GM19035 (cell line): Measurements from ENCODE around the gene PLTP.

ENCODE experiments used
- ATAC-seq: cut with Tn5 transposase; IDR thresholded peaks from one replicate; pipeline ENCODE4 v1.9.1; 2021; ENCODE audit not compliant: unreplicated experiment

Gene PLTP

GRCh38 chr20:45921337-45922189 is 9.6 kb upstream of the PLTP start:
- ATAC-seq, result no peak

DNA sequence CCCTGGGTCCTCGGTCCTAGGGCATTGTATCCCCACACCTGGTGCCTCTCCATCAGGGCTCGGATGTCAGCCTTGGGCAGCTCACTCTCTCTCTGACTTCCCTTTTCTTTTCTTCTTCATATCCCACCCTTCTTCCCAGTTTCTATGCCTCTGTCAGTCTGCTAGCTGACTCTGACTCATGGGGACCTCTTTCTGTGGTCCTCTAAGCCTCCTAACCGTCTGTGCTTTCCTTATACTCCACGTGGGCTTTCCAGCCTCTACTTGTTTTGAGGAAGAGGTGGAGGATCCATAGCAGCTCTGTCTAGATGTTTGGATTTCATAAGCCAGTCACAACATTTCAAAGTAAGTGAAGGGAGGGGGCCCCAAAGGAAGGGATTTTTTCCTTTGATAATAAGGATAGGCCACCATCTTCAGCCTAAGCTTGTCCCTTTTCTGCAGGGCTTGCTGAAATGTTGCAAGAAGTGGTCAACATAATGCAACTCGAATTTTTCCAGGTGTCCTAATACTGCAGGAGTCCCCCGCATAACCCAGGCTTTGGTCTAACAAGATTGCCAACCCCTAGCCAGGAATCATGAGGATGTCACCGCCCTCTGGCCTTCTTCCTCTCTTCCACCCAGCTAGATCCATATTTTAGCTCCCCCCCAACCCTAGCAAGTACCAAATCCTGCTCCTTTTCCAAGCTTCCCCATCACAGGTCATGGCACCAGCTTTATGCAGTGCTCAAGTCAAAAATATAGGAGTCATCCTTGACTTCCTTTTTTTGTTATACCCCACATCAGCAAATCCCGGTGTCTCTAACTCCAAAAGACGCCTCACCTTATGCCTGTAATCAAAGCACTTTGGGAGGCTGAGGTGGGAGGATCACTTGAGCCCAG is 8.7 kb upstream of the PLTP start:
- ATAC-seq, result no peak

GRCh38 chr20:45919542-45920399 is 7.8 kb upstream of the PLTP start:
- ATAC-seq, result no peak

- no peak for ATAC-seq
Measured at GRCh38 chr20:45918779-45919537, 7.0 kb upstream of the PLTP start.

GRCh38 chr20:45918182-45918737 is 6.3 kb upstream of the PLTP start:
- no peak for ATAC-seq

- no peak for ATAC-seq
Measured at GRCh38 chr20:45917790-45918141, 5.8 kb upstream of the PLTP start.

DNA sequence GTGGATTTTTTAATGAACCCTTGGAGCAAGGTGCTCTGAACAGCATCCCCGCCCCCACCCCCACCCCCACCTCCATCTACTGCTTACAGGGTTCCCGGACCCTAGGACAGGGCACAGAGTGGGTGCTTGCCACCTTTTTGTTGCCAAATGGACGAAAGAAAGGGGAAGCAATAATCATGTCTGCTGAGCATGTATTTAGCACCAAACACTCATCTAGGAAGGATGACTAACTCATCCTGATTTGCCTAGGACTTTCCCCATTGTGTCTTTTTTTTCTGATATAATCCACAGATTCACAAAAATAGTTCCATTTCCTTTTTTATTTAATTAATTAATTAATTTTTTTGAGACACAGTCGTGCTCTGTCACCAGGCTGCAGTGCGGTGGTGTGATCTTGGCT is 1.2 kb upstream of the PLTP start:
- no peak for ATAC-seq

- no peak for ATAC-seq
Measured at GRCh38 chr20:45912344-45912682, 358 bp upstream of the PLTP start.

GRCh38 chr20:45910670-45911485 is 1.1 kb downstream of the PLTP start:
- ATAC-seq, result peak; percentile 90

DNA sequence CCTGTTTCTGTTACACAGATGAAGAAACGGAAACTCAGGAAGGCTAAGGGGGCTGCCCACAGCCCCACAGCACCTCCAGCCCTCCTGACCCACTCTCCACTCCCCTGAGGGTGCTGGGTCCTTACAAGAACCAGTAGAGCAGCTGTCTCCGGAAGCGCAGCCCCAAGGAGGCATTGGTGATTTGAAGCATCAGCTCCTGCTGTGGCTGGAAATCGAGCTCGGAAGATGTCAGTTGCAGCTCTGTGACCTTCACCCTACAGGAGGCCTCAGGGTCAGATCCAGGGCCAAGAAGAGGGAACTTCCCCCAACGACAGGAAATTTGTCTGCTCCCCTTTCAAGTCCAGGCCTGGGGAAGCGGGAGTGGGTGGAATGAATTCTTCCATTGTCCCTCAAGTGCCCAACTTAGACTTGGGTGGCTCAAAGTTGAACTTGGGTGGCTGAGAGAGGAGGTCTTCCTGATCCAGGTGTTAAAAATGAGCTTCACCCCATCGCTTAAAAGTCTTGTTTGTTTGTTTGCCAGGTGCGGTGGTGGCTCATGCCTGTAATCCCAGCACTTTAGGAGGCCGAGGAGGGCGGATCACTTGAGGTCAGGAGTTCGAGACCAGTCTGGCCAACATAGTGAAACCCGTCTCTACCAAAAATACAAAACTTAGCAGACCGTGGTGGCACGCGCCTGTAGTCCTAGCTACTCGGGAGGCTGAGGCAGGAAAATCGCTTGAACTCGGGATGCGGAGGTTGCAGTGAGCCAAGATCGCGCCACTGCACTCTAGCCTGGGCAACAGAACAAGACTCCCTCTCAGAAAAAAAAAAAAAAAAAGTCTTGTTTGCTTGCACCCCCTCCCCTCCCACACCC is 1.9 kb downstream of the PLTP start:
- ATAC-seq, result no peak

GRCh38 chr20:45909336-45909808 is 2.6 kb downstream of the PLTP start:
- ATAC-seq, result no peak

GRCh38 chr20:45908084-45908483 is 3.9 kb downstream of the PLTP start:
- no peak for ATAC-seq

GRCh38 chr20:45907219-45907948 is 4.6 kb downstream of the PLTP start:
- no peak for ATAC-seq

- no peak for ATAC-seq
Measured at GRCh38 chr20:45905505-45906079, 6.4 kb downstream of the PLTP start.

DNA sequence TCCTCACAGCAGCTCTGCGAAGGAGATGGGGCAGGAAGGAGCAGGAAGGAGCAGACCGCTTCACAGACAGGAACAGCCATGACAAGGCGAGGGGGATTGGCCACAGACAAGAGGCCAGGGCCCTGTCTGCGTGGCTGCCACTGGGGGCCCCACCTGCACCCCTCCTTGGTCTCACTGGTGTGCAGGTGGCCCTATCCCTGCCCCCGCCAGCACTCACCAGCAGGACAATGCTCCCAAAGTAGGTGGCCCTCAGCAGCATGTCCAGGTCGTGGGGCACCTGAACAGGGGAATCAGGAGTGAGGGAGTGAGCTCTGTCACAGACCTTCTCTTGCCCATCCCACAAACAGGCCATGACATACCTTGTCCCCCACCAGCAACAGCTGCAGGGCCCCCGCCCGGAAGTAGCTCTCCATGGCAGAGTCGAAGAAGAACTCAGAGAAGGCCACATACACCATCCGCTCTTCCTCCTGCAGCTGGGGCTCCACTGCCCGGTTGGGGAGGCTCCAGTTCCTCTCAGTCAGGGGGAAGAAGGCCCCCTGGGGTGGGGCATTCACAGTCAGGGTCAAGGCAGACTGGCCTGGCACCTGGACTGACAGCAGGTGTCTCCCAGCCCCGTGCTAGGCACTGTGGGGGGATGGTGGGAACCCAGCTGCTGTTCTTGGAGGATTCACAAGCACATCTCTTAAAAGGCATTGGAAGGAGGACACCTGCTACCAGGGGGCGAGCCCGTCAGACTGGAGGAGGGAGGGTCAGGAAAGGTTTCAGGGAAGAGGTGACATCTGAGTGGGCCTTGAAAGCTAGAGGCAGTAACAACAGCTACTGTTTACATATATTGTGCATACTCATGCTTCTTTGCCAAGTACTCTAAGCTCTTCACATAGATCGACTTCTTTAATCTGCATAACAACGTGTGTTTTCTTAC is 7.1 kb downstream of the PLTP start:
- no peak for ATAC-seq

DNA sequence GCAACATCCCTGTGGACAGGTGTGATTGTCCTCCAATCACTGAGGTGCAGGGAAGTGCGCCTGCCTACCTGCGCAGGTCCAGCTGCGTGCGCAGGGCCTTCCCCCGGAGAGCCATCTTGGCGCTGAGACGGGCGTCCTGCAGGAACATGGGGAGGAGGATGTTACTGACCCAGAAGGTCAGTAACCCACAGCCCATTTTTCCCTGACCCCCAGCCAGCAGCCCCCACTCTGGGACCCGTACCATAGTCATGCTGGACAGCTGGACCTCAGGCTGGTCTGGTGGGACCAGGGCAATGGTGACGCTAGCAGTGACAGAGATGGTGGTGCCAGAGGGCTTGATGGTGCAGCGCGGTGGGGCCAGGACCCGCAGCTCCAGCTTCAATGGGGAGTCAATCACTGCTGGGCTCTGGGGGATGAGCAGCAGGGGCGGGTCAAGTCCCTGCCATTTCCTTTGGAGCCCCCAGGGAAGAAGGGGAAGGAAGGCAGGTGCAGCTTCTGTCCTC is 9.7 kb downstream of the PLTP start:
- ATAC-seq, result no peak
